HG03066 (cell line): ENCODE measurements around the gene CFAP46.

Source experiments
- ATAC-seq: cut with Tn5 transposase; IDR thresholded peaks from one replicate; pipeline ENCODE4 v1.9.1; 2021; ENCODE audit warnings: low read depth; ENCODE audit not compliant: unreplicated experiment

CFAP46 gene

GRCh38 chr10:132918617-132919373, 23.6 kb downstream of the CFAP46 start:
- ATAC-seq: no peak

GRCh38 chr10:132918264-132918616, 24.1 kb downstream of the CFAP46 start:
- no peak for ATAC-seq

- ATAC-seq: no peak
Observed at GRCh38 chr10:132916956-132917666, 25.3 kb downstream of the CFAP46 start.

GRCh38 chr10:132916421-132916841, 25.9 kb downstream of the CFAP46 start:
- ATAC-seq: no peak

GRCh38 chr10:132915411-132915810, 27.0 kb downstream of the CFAP46 start:
- no peak for ATAC-seq

GRCh38 chr10:132914732-132915131, 27.6 kb downstream of the CFAP46 start:
- no peak for ATAC-seq

GRCh38 chr10:132913559-132914115, 28.7 kb downstream of the CFAP46 start:
- no peak for ATAC-seq

GRCh38 chr10:132912713-132913558, 29.4 kb downstream of the CFAP46 start:
- ATAC-seq: no peak

GRCh38 chr10:132912225-132912712, 30.1 kb downstream of the CFAP46 start:
- no peak for ATAC-seq

GRCh38 chr10:132911786-132912097, 30.6 kb downstream of the CFAP46 start:
- no peak for ATAC-seq

- no peak for ATAC-seq
Observed at GRCh38 chr10:132910901-132911785, 31.2 kb downstream of the CFAP46 start.

GRCh38 chr10:132910186-132910880, 32.0 kb downstream of the CFAP46 start:
- ATAC-seq: no peak

- ATAC-seq: no peak
Observed at GRCh38 chr10:132909491-132910071, 32.8 kb downstream of the CFAP46 start.

GRCh38 chr10:132908621-132909295, 33.6 kb downstream of the CFAP46 start:
- no peak for ATAC-seq

GRCh38 chr10:132907821-132908620, 34.3 kb downstream of the CFAP46 start:
- no peak for ATAC-seq

GRCh38 chr10:132906836-132907235, 35.5 kb downstream of the CFAP46 start:
- no peak for ATAC-seq

GRCh38 chr10:132906106-132906505, 36.3 kb downstream of the CFAP46 start:
- ATAC-seq: no peak

GRCh38 chr10:132905661-132906060, 36.7 kb downstream of the CFAP46 start:
- ATAC-seq: no peak
